Activated CD4-positive, alpha-beta T cell treated with anti-CD3 and anti-CD28 coated beads, Interleukin-2, amount 10 ng/mL, durations not matched to agents 24 days and 14 days (primary cell): ENCODE data around the gene FMNL1. TPM values are rescaled to one million over a fixed set of nuclear protein-coding genes. Genes with fewer than 3 reads are reported as not detected.

Source experiments
- DNase-seq: peaks from one replicate; pipeline ENCODE4 v3.0.0; 2022
- H3K27ac Mint-ChIP-seq: one replicate; pipeline ENCODE4 v1.8.0; 2022; ENCODE audit warnings: mild to moderate bottlenecking, mixed read lengths
- H3K27me3 Mint-ChIP-seq: one replicate; pipeline ENCODE4 v1.8.0; 2022; ENCODE audit warnings: mixed read lengths
- H3K36me3 Mint-ChIP-seq: one replicate; pipeline ENCODE4 v1.8.0; 2022; ENCODE audit warnings: low read depth, mild to moderate bottlenecking, mixed read lengths
- H3K4me1 Mint-ChIP-seq: one replicate; pipeline ENCODE4 v1.8.0; 2021; ENCODE audit warnings: mixed read lengths
- H3K4me3 Mint-ChIP-seq: one replicate; pipeline ENCODE4 v1.8.0; 2022; ENCODE audit warnings: mild to moderate bottlenecking, moderate library complexity, mixed read lengths
- H3K9me3 Mint-ChIP-seq: one replicate; pipeline ENCODE4 v1.8.0; 2021; ENCODE audit warnings: mixed read lengths
- intact Hi-C: fragments of 100-400 bp; cut with micrococcal nuclease; formaldehyde crosslinking; loops from one replicate; pipeline ENCODE4 v1.15.1; 2023
- total RNA-seq: library from RNA; stranded (reverse); gene quantifications from 2 replicates; pipeline ENCODE4 v1.2.3, GENCODE V29; 2022

Gene FMNL1, protein sequence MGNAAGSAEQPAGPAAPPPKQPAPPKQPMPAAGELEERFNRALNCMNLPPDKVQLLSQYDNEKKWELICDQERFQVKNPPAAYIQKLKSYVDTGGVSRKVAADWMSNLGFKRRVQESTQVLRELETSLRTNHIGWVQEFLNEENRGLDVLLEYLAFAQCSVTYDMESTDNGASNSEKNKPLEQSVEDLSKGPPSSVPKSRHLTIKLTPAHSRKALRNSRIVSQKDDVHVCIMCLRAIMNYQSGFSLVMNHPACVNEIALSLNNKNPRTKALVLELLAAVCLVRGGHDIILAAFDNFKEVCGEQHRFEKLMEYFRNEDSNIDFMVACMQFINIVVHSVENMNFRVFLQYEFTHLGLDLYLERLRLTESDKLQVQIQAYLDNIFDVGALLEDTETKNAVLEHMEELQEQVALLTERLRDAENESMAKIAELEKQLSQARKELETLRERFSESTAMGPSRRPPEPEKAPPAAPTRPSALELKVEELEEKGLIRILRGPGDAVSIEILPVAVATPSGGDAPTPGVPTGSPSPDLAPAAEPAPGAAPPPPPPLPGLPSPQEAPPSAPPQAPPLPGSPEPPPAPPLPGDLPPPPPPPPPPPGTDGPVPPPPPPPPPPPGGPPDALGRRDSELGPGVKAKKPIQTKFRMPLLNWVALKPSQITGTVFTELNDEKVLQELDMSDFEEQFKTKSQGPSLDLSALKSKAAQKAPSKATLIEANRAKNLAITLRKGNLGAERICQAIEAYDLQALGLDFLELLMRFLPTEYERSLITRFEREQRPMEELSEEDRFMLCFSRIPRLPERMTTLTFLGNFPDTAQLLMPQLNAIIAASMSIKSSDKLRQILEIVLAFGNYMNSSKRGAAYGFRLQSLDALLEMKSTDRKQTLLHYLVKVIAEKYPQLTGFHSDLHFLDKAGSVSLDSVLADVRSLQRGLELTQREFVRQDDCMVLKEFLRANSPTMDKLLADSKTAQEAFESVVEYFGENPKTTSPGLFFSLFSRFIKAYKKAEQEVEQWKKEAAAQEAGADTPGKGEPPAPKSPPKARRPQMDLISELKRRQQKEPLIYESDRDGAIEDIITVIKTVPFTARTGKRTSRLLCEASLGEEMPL
- total RNA-seq: 325 and 329 TPM in 2 replicates

DNA sequence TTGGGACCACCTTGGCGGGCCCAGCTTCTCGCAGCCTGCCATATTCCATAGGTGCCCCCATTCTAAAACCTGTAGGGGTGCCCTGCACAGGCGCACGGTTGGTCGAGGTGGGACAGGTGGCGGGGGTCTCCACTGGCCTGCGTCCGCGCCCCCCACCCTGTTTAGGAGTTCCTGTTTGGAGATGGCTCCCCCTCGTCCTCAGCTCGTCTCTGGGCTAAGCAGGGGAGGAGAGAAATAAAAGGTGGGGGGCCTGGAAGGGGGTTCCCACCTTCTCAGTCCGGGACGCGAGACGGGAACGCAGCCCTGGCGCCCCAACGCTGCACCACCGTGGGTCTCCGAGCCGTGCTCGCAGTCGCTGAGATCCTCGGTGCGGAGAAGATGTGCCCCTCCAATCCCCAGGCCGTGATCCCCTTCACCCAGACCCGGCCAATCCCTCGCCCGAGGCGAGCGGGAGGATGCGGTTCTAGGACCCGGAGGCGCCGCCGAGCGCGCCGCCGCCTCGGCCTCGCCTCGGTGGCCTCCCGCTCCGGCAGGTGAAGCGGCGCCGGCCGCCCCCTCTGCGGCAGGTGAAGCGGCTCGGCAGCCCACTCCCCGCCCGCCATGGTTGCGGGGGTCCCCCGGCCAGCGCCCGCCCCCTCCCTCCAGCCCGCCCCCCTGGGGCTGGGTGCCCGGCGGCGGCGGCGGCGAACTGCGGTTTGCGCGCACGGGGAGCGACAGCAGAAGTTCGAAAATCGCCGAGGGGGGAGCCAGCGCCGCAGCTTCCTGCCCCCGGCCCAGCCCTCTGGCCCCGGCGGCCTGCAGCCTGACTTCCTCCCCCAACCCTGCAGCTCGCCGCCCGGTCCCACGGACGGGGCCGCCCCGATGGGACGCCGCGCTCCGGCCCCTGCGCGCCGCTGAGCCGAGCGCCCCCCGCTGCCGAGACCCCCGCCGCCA lies at the start of gene FMNL1:
TSS of gene FMNL1 (plus strand) at position 805 of the 933 bp plus-strand sequence. CDS start 240 bp downstream, outside the sequence.
- H3K4me1 Mint-ChIP-seq: peaks cover 50% of the 10 kb centered on the region
- DNase-seq: peak; percentile 92
- peaks cover 59% of the 10 kb centered on the region for H3K36me3 Mint-ChIP-seq
- intact Hi-C loops: loop anchor here (1.0 to 2.0 kb wide), 2 partner anchors 26 to 73 kb away; partner anchors contain the start of gene HEXIM1
- H3K9me3 Mint-ChIP-seq: no peaks in the 10 kb centered on the region
- peak within 1 kb of the TSS; percentile 99 for H3K4me3 Mint-ChIP-seq
- H3K27me3 Mint-ChIP-seq: no peaks in the 10 kb centered on the region
- H3K27ac Mint-ChIP-seq: peak within 1 kb of the TSS; percentile 94

DNA sequence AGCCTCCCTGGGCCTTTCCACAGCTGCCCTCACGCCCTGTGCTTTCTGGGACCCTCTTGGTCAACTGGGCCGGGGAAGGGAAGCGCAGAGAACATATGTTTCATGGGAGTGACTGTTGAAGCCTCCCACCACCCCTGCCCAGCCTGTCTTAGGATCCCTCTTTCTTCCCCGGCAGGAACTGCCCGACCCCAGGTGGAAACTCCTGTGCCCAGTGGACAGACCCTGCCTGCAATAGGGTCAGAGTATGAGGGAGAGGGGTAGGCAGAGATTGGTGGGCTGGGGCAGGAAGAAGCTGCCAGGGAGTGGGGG lies 49.5 kb upstream of the FMNL1 start:
- Mint-ChIP-seq H3K4me3 (peak overlapping the region; percentile 39), H3K27ac (peak overlapping the region; percentile 84), H3K4me1 (peaks cover 19% of the 10 kb centered on the region)

DNA sequence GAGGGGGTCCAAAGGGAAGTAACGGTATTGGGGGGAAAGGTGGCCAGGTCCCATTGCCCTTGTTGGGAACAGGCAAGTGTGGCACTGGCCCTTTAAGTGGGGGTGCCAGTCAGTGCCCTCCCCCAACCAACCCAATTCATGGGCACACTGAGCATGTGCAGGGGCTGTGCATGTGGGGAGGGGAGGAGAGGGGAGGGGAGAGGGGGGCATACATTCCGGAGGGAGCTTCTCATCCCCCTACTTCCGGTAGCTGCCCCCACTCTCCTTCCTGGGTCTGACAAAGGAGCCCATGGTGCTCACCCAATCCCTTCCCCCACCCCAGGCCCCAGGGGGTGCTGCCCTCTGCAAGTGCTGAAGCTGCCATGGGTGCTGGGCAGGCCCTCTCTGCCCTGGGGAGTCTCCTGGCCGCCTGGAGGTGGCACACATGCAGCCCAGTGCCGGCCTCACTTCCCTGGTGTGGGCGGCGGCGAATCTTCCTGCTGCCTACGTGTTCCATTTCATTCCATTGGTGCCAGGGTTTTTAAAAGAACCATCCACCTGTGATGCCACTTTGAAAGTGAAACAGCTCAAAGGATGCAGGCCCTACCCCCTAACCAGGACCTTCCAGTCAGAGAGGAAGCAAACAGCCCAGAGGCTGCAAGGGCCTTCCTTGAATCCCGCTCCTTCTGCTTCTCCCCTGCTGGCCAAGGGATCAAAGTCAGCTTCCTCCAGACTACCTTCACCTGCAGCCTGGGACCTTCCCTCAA lies 49.0 kb upstream of the FMNL1 start:
- peak; percentile 84 for DNase-seq
- Mint-ChIP-seq H3K27me3 (no peaks in the 10 kb centered on the region), H3K27ac (peak overlapping the region; percentile 89), H3K4me3 (peak overlapping the region; percentile 84), H3K36me3 (no peaks in the 10 kb centered on the region), H3K4me1 (peaks cover 19% of the 10 kb centered on the region), H3K9me3 (no peaks in the 10 kb centered on the region)
- intact Hi-C loops: loop anchor here (1.0 to 2.0 kb wide), 2 partner anchors 24 to 38 kb away; partner anchors contain the start of genes ACBD4 and HEXIM1

More for the DNA sequence above, 49.5 kb upstream of the FMNL1 start:
- no peak for DNase-seq
- Mint-ChIP-seq H3K27me3 (no peaks in the 10 kb centered on the region), H3K36me3 (no peaks in the 10 kb centered on the region), H3K9me3 (no peaks in the 10 kb centered on the region)
- intact Hi-C loops: loop anchor here (1.0 to 2.0 kb wide), 2 partner anchors 24 to 37 kb away; partner anchors contain the start of genes ACBD4 and HEXIM1

DNA sequence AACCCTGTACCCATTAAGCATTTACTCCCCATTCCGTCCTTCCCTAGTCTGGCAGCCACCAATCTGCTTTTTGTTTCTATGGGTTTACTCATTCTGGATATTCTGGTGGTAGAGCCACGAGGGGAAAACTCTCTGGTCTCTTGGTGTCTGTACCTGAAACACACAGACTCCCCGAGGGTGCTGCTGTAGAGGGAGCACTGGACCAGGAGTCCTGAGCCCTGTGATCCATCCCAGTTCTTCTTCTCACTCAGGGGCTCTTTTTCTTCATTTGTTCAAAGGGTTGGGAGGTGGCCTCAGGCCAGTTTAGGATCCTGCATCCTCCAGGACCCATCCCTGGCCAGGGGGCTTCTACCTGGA lies 45.9 kb upstream of the FMNL1 start:
- H3K4me1 Mint-ChIP-seq: peaks cover 19% of the 10 kb centered on the region
- intact Hi-C loops: no loop called here
- H3K27me3 Mint-ChIP-seq: no peaks in the 10 kb centered on the region
- no peak overlapping the region for H3K4me3 Mint-ChIP-seq
- H3K27ac Mint-ChIP-seq: no peak overlapping the region
- H3K9me3 Mint-ChIP-seq: no peaks in the 10 kb centered on the region
- H3K36me3 Mint-ChIP-seq: no peaks in the 10 kb centered on the region
- no peak for DNase-seq

GRCh38 chr17:45177563-45177962 lies 44.1 kb upstream of the FMNL1 start:
- H3K36me3 Mint-ChIP-seq: no peaks in the 10 kb centered on the region
- peaks cover 7% of the 10 kb centered on the region for H3K4me1 Mint-ChIP-seq
- no peak for DNase-seq
- H3K4me3 Mint-ChIP-seq: no peak overlapping the region
- H3K27me3 Mint-ChIP-seq: peaks cover 2% of the 10 kb centered on the region
- no peaks in the 10 kb centered on the region for H3K9me3 Mint-ChIP-seq
- intact Hi-C loops: no loop called here
- no peak overlapping the region for H3K27ac Mint-ChIP-seq

DNA sequence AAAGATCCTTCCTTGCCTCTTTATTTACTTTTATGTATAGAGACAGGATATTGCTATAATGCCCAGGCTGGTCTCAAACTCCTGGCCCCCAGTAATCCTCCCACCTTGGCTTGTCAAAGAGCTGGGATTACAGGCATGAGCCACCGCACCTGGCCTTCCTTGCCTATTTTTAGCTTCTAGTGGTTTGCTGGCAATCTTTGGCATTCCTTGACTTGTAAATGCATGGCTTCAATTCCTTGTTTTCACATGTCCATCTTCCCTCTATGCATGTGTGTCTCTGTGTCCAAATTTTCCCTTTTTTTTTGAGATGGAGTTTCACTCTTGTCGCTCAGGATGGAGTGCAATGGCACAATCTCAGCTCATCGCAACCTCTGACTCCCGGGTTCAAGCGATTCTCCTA lies 37.5 kb upstream of the FMNL1 start:
- H3K4me1 Mint-ChIP-seq: no peaks in the 10 kb centered on the region
- peaks cover 2% of the 10 kb centered on the region for H3K27me3 Mint-ChIP-seq
- no peaks in the 10 kb centered on the region for H3K9me3 Mint-ChIP-seq
- H3K4me3 Mint-ChIP-seq: no peak overlapping the region
- DNase-seq: no peak
- intact Hi-C loops: no loop called here
- H3K27ac Mint-ChIP-seq: no peak overlapping the region
- no peaks in the 10 kb centered on the region for H3K36me3 Mint-ChIP-seq

DNA sequence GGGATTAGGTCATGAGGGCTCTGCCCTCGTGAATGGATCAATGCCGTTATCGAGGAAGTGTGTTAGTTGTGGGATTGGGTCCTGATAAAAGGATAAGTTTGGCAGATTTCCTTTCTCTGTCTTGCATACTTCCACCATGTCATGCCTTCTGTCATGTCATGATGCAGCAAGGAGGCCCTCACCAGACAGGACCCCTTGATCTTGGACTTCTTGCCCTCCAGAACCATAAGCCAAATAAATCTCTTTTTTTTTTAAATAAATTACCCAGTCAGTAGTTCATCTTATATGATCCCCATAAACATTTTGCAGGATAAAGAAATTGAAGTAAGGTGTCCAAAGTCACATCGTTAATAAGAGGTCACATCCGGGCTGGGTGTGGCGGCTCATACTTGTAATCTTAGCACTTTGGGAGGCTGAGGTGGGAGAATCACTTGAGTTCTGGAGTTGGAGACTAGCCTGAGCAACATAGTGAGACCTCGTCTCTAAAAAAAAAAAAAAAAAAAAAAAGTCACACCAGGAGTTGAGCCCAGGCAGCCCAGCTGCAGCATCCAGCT lies 34.8 kb upstream of the FMNL1 start:
- no peak for DNase-seq
- intact Hi-C loops: no loop called here
- Mint-ChIP-seq H3K27me3 (no peaks in the 10 kb centered on the region), H3K4me3 (no peak overlapping the region), H3K36me3 (no peaks in the 10 kb centered on the region), H3K9me3 (no peaks in the 10 kb centered on the region), H3K27ac (no peak overlapping the region), H3K4me1 (no peaks in the 10 kb centered on the region)

DNA sequence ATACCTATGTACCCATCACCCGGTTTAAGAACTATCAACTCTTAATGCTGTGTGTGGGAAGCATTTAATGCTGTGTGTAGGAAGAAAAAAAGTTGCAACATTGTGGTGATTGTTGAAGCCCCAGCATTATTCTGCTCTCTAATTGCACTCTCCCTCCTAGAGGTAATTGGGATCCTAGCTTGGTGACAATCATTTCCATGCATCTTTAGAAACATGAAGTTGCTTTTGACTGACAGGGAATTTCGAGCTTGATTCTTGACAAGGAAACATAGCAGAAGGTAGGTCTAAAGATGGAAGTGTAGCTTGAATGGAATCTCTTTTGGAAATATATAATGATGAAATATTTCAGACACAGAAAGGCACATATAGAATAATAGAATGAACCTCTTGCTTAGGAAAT lies 32.7 kb upstream of the FMNL1 start:
- no peak for DNase-seq
- no peak overlapping the region for H3K4me3 Mint-ChIP-seq
- no peaks in the 10 kb centered on the region for H3K9me3 Mint-ChIP-seq
- H3K36me3 Mint-ChIP-seq: no peaks in the 10 kb centered on the region
- H3K27me3 Mint-ChIP-seq: no peaks in the 10 kb centered on the region
- no peaks in the 10 kb centered on the region for H3K4me1 Mint-ChIP-seq
- intact Hi-C loops: no loop called here
- no peak overlapping the region for H3K27ac Mint-ChIP-seq

DNA sequence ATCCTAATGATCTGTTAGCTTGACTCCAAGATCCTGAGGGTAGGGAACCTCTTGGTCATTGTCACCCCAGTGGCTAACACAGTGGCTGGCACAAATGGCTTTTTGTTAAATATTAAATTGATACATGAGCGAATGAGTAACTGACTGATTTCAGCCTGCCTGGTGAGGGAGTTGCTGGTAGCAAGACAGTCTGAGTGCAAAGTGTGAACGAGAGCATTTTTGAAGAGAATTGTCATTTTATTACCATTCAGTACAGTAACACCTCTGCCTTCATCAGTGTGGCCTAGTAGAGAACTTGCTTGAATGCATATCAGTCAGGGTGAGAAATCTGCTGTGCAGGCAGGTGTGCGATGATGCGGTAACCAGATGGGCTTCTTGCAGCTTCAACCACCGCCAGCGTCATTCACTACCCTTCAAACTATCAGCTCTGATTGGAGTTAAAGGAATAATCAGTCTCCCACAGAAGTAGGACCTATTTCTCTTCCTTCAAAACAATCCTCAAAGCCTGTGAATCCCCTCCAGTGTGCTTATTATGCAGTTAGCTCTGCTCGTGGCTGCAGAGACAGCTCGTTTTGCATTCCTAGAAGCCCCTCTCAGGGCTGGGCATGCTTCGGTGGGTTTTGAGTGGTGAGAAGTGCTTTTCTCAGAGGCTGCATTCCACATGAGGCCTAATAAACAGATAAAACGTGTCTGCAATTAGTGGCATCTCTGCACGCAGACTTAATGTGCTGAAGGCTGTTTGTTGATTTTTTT lies 31.0 kb upstream of the FMNL1 start:
- H3K27ac Mint-ChIP-seq: no peak overlapping the region

GRCh38 chr17:45195424-45195823 lies 26.3 kb upstream of the FMNL1 start:
- H3K36me3 Mint-ChIP-seq: no peaks in the 10 kb centered on the region
- peaks cover 3% of the 10 kb centered on the region for H3K4me1 Mint-ChIP-seq
- H3K4me3 Mint-ChIP-seq: no peak overlapping the region
- intact Hi-C loops: loop anchor here (5.0 kb wide), 1 partner anchor 43 kb away; no protein-coding TSS in a partner anchor
- H3K9me3 Mint-ChIP-seq: no peaks in the 10 kb centered on the region
- no peak for DNase-seq
- H3K27me3 Mint-ChIP-seq: no peaks in the 10 kb centered on the region
- H3K27ac Mint-ChIP-seq: no peak overlapping the region

More for the DNA sequence above, 31.0 kb upstream of the FMNL1 start:
- Mint-ChIP-seq H3K27me3 (no peaks in the 10 kb centered on the region), H3K4me1 (no peaks in the 10 kb centered on the region), H3K9me3 (no peaks in the 10 kb centered on the region), H3K4me3 (no peak overlapping the region), H3K36me3 (no peaks in the 10 kb centered on the region)
- no peak for DNase-seq
- intact Hi-C loops: no loop called here

DNA sequence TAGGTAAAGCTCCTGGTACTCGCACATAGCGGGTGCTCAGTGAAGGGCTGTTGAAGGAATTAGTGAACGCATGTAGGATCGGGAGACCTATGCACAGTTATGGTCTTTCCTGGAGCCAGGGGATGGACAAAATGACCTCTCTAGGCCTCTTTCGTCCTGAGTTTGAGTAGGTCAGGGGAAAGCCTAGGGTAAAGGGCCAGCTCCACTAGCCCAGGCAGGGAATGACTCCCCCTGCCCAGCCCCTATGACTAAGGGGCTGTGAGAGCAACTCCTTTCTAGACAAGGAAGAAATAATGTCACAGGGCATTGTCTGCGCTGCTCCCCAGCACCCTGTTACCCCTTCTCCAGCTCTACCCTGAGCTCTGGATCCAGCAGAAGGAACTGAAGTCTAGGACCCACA lies 24.6 kb upstream of the FMNL1 start:
- Mint-ChIP-seq H3K4me1 (peaks cover 3% of the 10 kb centered on the region), H3K36me3 (no peaks in the 10 kb centered on the region)
- intact Hi-C loops: loop anchor here (1.0 to 5.0 kb wide), 2 partner anchors 45 to 62 kb away; partner anchors contain the start of gene ACBD4

More for the DNA sequence above, 24.6 kb upstream of the FMNL1 start:
- H3K4me3 Mint-ChIP-seq: no peak overlapping the region
- no peak for DNase-seq
- no peaks in the 10 kb centered on the region for H3K9me3 Mint-ChIP-seq
- H3K27ac Mint-ChIP-seq: no peak overlapping the region
- H3K27me3 Mint-ChIP-seq: no peaks in the 10 kb centered on the region
